Measurements from ENCODE around the gene UBQLN4. TPM values are rescaled to one million over a fixed set of nuclear protein-coding genes. Genes with fewer than 3 reads are reported as not detected.
A peak's percentile ranks its signal among the peaks of the same experiment; 100 is the strongest.

UBQLN4 gene
- total and polyA plus RNA-seq, 2 donors (not counting 3 experiments of a cell fraction or from before 2014, with no cell fraction given): 50.5 to 50.8 TPM

- Histone ChIP-seq H4K20me1 (replicated peaks; ENCODE audit: control insufficient read depth, extremely low read depth, insufficient read depth, low read length) (no peaks in the 10 kb centered on the region), H3K9me1 (replicated peaks; ENCODE audit: control insufficient read depth, extremely low read depth, insufficient read depth, low read length) (no peaks in the 10 kb centered on the region), H3K79me2 (ENCODE audit: control insufficient read depth, insufficient read depth, low read length) (peaks cover 46% of the 10 kb centered on the region), H2AFZ (ENCODE audit: low read depth, low read length) (no peak overlapping the region), H3K9me3 (replicated peaks; ENCODE audit: control insufficient read depth, insufficient read depth, low read length) (no peaks in the 10 kb centered on the region), H3K4me1 (ENCODE audit: control insufficient read depth, extremely low read depth, insufficient read depth, low read length) (peaks cover 18% of the 10 kb centered on the region), H3K4me2 (ENCODE audit: insufficient read depth, low read length) (peak overlapping the region; percentile 76), H3K27ac (ENCODE audit: insufficient read depth, low read depth, low read length) (no peak overlapping the region), H3K9ac (replicated peaks; ENCODE audit: extremely low read depth, insufficient read depth, low read length) (peak overlapping the region; percentile 70), H3K36me3 (ENCODE audit: control insufficient read depth in 2 of 2, extremely low read depth in 1 of 2, insufficient read depth in 2 of 2, low read length in 2 of 2) (peaks cover 8 to 29% of the 10 kb centered on the region in 2 experiments), H3K27me3 (ENCODE audit: control insufficient read depth in 2 of 2, insufficient read depth in 2 of 2, low read length in 2 of 2) (no peaks in the 10 kb centered on the region), H3K4me3 (replicated peaks in 1 of 3; ENCODE audit: insufficient read depth in 1 of 3, low read depth in 1 of 3, low read length in 3 of 3) (peak overlapping the region in 2 of 3 experiments; percentile 88 to 97)
- dilution Hi-C loops (cut with MboI; ENCODE audit: extremely low pct_ligation_motif_present, low sequenced_read_pairs): no loop called here
- TF ChIP-seq, protein P1, sequence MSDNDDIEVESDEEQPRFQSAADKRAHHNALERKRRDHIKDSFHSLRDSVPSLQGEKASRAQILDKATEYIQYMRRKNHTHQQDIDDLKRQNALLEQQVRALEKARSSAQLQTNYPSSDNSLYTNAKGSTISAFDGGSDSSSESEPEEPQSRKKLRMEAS (IDR thresholded peaks at IDR 0.05; ENCODE audit: insufficient read depth, insufficient read length): no peak
- TF ChIP-seq CTCF (IDR thresholded peaks at IDR 0.05; ENCODE audit: extremely low read depth in 1 of 2, insufficient read depth in 1 of 2, low read depth in 1 of 2, low read length in 2 of 2): no peak
- no peak for TF ChIP-seq EZH2 (IDR thresholded peaks at IDR 0.05; ENCODE audit: borderline replicate concordance, low read depth, low read length, severe bottlenecking)
- no peak for TF ChIP-seq POLR2A (IDR thresholded peaks at IDR 0.05; ENCODE audit: low read depth, low read length)
- no peak for TF ChIP-seq MYC (IDR thresholded peaks at IDR 0.05; ENCODE audit: low read depth, low read length)
- TF ChIP-seq GATA2 (IDR thresholded peaks at IDR 0.05; ENCODE audit: insufficient read depth, insufficient read length, low read depth, low read length): no peak
- no peak for TF ChIP-seq POLR2AphosphoS5 (IDR thresholded peaks at IDR 0.05; ENCODE audit: insufficient read depth, low read depth, low read length)
- TF ChIP-seq FOS (IDR thresholded peaks at IDR 0.05; ENCODE audit: borderline replicate concordance, insufficient read depth, low read length): no peak
- TF ChIP-seq JUN (IDR thresholded peaks at IDR 0.05; ENCODE audit: borderline replicate concordance, insufficient read depth, insufficient read length, low read depth): no peak
- FAIRE-seq (no peak), DNase-seq (ENCODE audit: low read depth, low spot score) (no peak)
- ChIA-PET POLR2A (no interaction called here), CTCF (interaction anchor here (1.0 to 2.5 kb wide), 2 partner anchors 13 to 17 kb away, joined by 3 to 9 read pairs; no protein-coding TSS in a partner anchor)
- BruUV-seq (replicated peaks): no TSS peak
- intact Hi-C loops (cut with micrococcal nuclease): loop anchor here (10.0 kb wide), 1 partner anchor 255 kb away; the partner anchor contains the start of genes CCT3 and TSACC
These were observed 26.2 kb upstream of the UBQLN4 start for GRCh38 chr1:156079762-156080161.

All from endothelial cell of umbilical vein (primary cell).